ENCODE data around the gene RAB8B.
"Not testable (repeated sequence)": the region's sequence is repeated elsewhere in the genome, so short reads cannot be mapped to it uniquely, and the experiment has no call there.

Gene RAB8B

GRCh38 chr15:63186065-63186464, 3.3 kb upstream of the RAB8B start:
- no peak for DNase-seq

- no peak for DNase-seq
Observed at GRCh38 chr15:63187589-63188226, 1.7 kb upstream of the RAB8B start.

- DNase-seq = no peak
Observed at GRCh38 chr15:63188247-63188925, 1.0 kb upstream of the RAB8B start.

- DNase-seq = peak; percentile 8
Observed at GRCh38 chr15:63189941-63190768, 749 bp downstream of the RAB8B start.

GRCh38 chr15:63190769-63191649, 1.6 kb downstream of the RAB8B start:
- no peak for DNase-seq

- no peak for DNase-seq
Observed at GRCh38 chr15:63191895-63192618, 2.7 kb downstream of the RAB8B start.

GRCh38 chr15:63192619-63193206, 3.3 kb downstream of the RAB8B start:
- DNase-seq = no peak

- DNase-seq = no peak
Observed at GRCh38 chr15:63194302-63194701, 4.9 kb downstream of the RAB8B start.

- no peak for DNase-seq
Observed at GRCh38 chr15:63194880-63195568, 5.6 kb downstream of the RAB8B start.

- DNase-seq = no peak
Observed at GRCh38 chr15:63195569-63196015, 6.2 kb downstream of the RAB8B start.

- peak; percentile 5 for DNase-seq
Observed at GRCh38 chr15:63196842-63197241, 7.4 kb downstream of the RAB8B start.

- no peak for DNase-seq
Observed at GRCh38 chr15:63197626-63198025, 8.2 kb downstream of the RAB8B start.

- DNase-seq = no peak
Observed at GRCh38 chr15:63198371-63199250, 9.2 kb downstream of the RAB8B start.

- DNase-seq = no peak
Observed at GRCh38 chr15:63200464-63201249, 11.3 kb downstream of the RAB8B start.

- no peak for DNase-seq
Observed at GRCh38 chr15:63202861-63203260, 13.5 kb downstream of the RAB8B start.

GRCh38 chr15:63203451-63204090, 14.2 kb downstream of the RAB8B start:
- DNase-seq = no peak

- DNase-seq = no peak
Observed at GRCh38 chr15:63206079-63206478, 16.7 kb downstream of the RAB8B start.

- not testable (repeated sequence) for DNase-seq
Observed at GRCh38 chr15:63208824-63209223, 19.4 kb downstream of the RAB8B start.
